GM20431 (cell line): ENCODE measurements around the gene MET.

Experiments
- in situ Hi-C: fragments of 300-500 bp; cut with MseI, MboI; formaldehyde crosslinking; loops from one replicate; pipeline ENCODE4 v1.15.0; 2020; ENCODE audit warnings: low sequenced_read_pairs; ENCODE audit not compliant: unreplicated experiment

The MET gene

DNA sequence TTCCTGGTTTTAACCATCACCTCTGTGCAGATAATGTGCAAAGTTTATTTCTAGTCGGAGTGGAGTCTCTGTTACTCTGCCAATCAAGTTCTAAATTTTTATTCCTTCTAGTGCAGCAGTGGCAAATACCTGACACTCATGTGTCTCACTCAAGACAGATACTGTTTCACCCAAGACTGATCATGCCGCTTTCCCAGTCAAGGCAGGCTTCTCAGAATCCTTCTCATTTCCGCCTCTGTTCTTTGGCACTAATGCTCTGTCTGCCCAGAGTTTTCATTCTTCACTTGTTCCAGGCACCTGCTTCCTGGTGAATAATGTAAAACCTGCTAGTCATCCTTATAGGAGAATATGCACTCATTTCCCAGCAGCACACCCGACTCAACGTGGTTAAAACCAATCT, 24.7 kb downstream of the MET start:
- in situ Hi-C loops: no loop called here

- in situ Hi-C loops: no loop called here
Observed at GRCh38 chr7:116697152-116697551, 25.2 kb downstream of the MET start.

- in situ Hi-C loops: no loop called here
Observed at GRCh38 chr7:116697761-116698160, 25.8 kb downstream of the MET start.

GRCh38 chr7:116698396-116698795, 26.4 kb downstream of the MET start:
- in situ Hi-C loops: no loop called here

DNA sequence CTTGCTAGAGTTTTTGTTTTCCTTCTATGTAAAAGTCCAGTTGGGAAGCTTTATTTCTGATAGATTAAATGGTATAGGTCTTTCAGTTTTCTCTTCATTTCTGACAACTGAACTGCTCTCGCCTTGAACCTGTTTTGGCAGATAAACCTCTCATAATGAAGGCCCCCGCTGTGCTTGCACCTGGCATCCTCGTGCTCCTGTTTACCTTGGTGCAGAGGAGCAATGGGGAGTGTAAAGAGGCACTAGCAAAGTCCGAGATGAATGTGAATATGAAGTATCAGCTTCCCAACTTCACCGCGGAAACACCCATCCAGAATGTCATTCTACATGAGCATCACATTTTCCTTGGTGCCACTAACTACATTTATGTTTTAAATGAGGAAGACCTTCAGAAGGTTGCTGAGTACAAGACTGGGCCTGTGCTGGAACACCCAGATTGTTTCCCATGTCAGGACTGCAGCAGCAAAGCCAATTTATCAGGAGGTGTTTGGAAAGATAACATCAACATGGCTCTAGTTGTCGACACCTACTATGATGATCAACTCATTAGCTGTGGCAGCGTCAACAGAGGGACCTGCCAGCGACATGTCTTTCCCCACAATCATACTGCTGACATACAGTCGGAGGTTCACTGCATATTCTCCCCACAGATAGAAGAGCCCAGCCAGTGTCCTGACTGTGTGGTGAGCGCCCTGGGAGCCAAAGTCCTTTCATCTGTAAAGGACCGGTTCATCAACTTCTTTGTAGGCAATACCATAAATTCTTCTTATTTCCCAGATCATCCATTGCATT, 27.1 kb downstream of the MET start:
- in situ Hi-C loops: no loop called here

DNA sequence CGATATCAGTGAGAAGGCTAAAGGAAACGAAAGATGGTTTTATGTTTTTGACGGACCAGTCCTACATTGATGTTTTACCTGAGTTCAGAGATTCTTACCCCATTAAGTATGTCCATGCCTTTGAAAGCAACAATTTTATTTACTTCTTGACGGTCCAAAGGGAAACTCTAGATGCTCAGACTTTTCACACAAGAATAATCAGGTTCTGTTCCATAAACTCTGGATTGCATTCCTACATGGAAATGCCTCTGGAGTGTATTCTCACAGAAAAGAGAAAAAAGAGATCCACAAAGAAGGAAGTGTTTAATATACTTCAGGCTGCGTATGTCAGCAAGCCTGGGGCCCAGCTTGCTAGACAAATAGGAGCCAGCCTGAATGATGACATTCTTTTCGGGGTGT, 27.7 kb downstream of the MET start:
- in situ Hi-C loops: no loop called here

DNA sequence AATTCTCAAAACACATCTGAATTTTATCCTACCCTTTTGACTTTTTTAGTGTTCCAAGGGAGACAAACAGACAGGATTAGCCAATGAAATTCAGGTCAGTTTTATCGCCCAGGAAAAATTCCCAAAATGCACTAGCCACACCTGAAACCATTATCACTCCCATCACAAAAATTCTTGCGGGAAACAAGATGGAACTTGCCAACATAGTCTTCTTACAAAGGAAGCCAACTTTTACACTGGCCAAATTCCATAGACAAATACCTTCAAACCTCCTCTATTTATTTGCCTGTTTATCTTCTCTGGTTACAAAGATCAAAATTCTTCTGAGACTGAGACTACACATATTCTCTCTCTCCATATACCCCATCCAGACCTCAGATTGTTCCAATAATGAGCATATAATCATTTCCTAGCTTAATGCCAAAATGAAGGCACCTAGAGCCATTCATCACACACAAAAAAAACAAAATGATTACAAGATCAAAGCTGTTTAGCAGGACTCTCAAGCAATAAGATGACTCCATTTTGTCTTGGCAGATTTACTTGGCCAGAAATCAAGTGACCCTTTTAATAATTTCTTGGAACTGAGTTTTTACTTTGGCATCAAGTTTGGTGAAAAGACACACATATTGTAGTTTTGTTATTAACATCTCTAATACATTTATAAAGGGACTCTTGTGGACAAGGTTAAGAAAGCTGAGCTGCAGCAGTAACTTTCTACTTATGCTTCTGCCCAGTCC, 30.2 kb downstream of the MET start:
- in situ Hi-C loops: no loop called here

- in situ Hi-C loops: no loop called here
Observed at GRCh38 chr7:116704650-116705228, 32.7 kb downstream of the MET start.

GRCh38 chr7:116705419-116705818, 33.4 kb downstream of the MET start:
- in situ Hi-C loops: no loop called here

GRCh38 chr7:116706668-116707126, 34.7 kb downstream of the MET start:
- in situ Hi-C loops: no loop called here

GRCh38 chr7:116707289-116707688, 35.3 kb downstream of the MET start:
- in situ Hi-C loops: no loop called here

DNA sequence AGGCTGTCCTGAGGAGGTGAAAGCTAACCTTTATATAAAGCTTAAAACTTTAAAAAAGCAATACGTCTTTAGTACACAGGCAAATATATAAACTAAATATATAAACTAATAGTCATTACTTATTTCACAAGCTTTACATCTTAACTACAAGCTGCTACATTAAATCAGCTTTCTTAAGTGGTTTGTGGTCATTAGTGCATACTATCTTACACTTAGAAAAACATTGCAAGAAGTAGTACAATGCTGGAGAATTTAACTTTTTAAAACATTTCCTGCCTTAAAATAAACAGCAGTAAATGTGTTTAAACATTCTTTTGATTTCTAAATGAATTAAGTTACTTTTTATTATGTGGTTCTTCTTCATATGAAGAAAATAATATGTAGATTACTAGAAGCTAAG, 36.3 kb downstream of the MET start:
- in situ Hi-C loops: no loop called here

DNA sequence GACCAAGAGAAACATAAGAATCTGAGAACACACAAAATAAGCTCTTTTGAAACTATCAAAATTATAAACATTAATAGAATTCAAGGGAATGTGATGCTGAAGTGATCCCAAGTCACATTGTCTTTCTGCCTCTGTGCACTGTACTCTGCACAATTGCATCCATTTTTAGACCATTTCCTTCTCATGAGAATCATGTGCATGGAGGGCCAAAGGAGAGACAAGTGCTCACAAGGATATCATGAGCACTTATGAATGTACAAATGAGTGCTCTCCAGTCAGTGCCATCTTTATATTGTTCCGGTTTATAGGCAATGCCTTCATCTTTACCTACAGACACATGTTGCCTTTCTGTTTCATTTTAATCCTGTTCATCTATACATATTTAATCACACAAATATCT, 36.9 kb downstream of the MET start:
- in situ Hi-C loops: no loop called here

DNA sequence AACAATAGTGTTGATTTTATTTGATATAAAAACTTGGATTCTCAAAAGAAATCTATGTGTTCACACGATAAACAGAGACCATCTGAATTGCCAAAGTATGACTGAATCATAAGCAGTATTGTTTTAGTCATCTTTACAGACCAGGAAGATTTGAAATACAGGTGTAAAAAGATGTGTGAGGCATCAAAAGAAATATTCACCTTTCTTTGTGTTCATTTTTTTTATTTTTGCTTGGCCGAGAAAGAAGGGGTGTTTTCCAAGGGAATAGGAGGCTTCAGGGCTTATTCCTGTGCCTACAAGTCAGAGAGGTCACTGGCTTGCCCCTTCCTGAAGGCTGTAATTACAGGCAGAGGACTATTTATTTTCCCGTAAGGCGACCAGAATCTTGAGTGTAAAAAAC, 37.3 kb downstream of the MET start:
- in situ Hi-C loops: no loop called here

GRCh38 chr7:116710764-116711452, 38.9 kb downstream of the MET start:
- in situ Hi-C loops: no loop called here

GRCh38 chr7:116711790-116712189, 39.8 kb downstream of the MET start:
- in situ Hi-C loops: no loop called here

GRCh38 chr7:116713500-116713899, 41.5 kb downstream of the MET start:
- in situ Hi-C loops: no loop called here

DNA sequence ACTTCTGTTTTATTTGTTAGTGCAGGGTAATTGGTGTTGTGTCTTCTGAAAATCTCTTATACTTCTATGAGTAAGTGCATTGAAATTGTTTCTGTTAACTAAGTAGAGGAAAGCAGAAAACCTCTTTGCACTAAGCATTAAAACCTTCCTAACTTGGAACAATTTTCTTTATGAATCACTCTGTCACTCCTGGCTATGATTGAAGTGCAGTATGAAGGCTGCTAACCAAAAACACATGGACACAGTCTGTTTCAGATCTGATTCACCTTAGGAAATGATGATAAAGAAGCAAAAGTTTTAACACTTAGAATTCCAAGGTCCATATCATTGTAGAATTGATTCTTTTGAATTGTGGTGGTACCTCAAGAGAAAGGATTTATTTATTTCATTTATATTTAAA, 41.9 kb downstream of the MET start:
- in situ Hi-C loops: no loop called here

DNA sequence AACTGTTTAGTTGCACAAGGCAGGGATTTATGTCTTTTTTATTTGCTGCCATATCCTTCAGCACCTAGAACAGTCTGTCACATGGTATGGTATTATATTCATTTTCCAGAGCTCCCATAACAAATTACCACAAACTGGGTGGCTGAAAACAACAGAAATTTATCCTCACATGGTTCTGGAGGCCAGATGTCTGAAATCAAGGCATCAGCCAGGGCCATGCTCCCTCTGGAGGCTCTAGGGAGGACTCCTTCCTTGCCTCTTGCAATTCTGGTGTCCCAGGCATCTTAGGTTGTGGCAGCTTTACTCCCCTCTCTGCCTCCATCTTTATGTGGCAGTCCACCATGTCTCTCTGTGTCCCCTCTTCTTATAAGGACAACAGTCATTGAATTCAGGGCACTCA, 43.1 kb downstream of the MET start:
- in situ Hi-C loops: no loop called here

- in situ Hi-C loops: no loop called here
Observed at GRCh38 chr7:116717137-116717536, 45.1 kb downstream of the MET start.
